SK-N-SH (cell line): ENCODE measurements around the gene EGFL8.

Experiments used
- EP300 ChIP-seq, 2 experiments: IDR thresholded peaks; 2 replicates each; pipeline versions ENCODE4 v1.4.0 to v1.6.1; 2012; ENCODE audit warnings: borderline replicate concordance in 1 of 2, low read depth in 1 of 2, low read length in 1 of 2
- RCOR1 ChIP-seq: fragments of 150-350 bp; IDR thresholded peaks from 2 replicates; pipeline ENCODE4 v1.6.1; 2017; ENCODE audit warnings: antibody characterized with exemption, low read length
- RXRA ChIP-seq: IDR thresholded peaks from 2 replicates; pipeline ENCODE4 v1.4.0; 2012; ENCODE audit warnings: low read depth, mild to moderate bottlenecking, borderline replicate concordance
- TCF12 ChIP-seq: IDR thresholded peaks from 2 replicates; pipeline ENCODE4 v1.4.0; 2012
- TF ChIP-seq, protein P1 (sequence below): fragments of 200-600 bp; sonication (generic); IDR thresholded peaks from 2 replicates; pipeline ENCODE4 v1.6.1; 2017; ENCODE audit warnings: antibody characterized with exemption, mild to moderate bottlenecking, moderate library complexity
- TF ChIP-seq, protein P2 (sequence below): fragments of 150-350 bp; IDR thresholded peaks from 2 replicates; pipeline ENCODE4 v1.6.1; 2017; ENCODE audit warnings: antibody characterized with exemption, low read length, low read depth, borderline replicate concordance
- TF ChIP-seq, protein P3 (sequence below): IDR thresholded peaks from 2 replicates; pipeline ENCODE4 v1.4.0; 2012; ENCODE audit warnings: low read depth, borderline replicate concordance

DNA sequence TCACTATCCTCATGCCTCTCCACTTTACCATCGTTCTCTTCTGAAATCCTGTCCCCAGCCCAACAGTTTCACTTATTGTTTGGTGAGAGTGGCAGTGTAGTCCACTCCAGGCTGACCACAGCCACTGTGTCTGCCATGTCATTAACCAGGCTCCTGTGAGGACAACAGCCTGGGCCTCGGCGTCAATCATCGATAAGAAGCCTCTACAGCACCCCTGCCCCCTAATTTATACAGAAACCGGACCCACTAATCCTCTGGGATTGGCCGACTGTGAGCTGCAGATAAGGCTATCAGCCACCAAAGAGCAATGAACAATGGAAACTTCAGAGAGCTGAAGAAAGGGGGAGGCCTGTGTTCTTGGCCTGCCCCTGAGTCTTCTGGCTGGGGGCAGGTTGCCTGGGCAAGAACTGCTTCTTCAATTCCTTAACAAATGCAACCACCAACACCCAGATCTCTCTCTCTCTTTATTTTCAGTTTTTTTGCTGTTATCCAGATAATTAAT is 3.4 kb downstream of the EGFL8 start:
- TF ChIP-seq RXRA (no peak), TCF12 (no peak), RCOR1 (no peak), EP300 (IDR thresholded peaks at IDR 0.05; ENCODE audit: borderline replicate concordance in 1 of 2, low read depth in 1 of 2, low read length in 1 of 2) (no peak)
- TF ChIP-seq, protein P1, sequence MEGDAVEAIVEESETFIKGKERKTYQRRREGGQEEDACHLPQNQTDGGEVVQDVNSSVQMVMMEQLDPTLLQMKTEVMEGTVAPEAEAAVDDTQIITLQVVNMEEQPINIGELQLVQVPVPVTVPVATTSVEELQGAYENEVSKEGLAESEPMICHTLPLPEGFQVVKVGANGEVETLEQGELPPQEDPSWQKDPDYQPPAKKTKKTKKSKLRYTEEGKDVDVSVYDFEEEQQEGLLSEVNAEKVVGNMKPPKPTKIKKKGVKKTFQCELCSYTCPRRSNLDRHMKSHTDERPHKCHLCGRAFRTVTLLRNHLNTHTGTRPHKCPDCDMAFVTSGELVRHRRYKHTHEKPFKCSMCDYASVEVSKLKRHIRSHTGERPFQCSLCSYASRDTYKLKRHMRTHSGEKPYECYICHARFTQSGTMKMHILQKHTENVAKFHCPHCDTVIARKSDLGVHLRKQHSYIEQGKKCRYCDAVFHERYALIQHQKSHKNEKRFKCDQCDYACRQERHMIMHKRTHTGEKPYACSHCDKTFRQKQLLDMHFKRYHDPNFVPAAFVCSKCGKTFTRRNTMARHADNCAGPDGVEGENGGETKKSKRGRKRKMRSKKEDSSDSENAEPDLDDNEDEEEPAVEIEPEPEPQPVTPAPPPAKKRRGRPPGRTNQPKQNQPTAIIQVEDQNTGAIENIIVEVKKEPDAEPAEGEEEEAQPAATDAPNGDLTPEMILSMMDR, result no peak
- TF ChIP-seq, protein P2, sequence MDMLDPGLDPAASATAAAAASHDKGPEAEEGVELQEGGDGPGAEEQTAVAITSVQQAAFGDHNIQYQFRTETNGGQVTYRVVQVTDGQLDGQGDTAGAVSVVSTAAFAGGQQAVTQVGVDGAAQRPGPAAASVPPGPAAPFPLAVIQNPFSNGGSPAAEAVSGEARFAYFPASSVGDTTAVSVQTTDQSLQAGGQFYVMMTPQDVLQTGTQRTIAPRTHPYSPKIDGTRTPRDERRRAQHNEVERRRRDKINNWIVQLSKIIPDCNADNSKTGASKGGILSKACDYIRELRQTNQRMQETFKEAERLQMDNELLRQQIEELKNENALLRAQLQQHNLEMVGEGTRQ, result no peak
- TF ChIP-seq, protein P3, sequence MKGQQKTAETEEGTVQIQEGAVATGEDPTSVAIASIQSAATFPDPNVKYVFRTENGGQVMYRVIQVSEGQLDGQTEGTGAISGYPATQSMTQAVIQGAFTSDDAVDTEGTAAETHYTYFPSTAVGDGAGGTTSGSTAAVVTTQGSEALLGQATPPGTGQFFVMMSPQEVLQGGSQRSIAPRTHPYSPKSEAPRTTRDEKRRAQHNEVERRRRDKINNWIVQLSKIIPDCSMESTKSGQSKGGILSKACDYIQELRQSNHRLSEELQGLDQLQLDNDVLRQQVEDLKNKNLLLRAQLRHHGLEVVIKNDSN, result no peak
